ENCODE results near the gene ZNF135.

DNA sequence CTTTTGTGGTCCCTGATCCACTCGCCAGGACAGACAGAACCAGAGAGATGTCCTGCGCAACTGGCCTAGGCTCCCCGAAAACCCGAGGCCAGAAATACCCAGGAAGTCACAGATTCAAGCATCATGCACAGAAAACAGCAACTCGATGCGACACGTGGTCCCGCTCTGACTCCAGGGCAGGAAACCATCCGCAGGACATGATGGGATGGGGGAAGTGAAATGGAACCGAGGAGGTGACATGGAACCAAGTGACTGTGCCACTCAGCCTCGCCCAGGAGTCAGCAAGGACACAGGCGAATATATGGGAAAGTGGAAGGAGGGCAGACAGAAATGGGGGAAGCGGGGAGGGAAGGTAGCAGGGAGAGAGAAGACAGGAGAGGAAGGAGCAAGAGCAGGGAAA is 37.8 kb downstream of the ZNF135 start:
- TF ChIP-seq, protein P1, sequence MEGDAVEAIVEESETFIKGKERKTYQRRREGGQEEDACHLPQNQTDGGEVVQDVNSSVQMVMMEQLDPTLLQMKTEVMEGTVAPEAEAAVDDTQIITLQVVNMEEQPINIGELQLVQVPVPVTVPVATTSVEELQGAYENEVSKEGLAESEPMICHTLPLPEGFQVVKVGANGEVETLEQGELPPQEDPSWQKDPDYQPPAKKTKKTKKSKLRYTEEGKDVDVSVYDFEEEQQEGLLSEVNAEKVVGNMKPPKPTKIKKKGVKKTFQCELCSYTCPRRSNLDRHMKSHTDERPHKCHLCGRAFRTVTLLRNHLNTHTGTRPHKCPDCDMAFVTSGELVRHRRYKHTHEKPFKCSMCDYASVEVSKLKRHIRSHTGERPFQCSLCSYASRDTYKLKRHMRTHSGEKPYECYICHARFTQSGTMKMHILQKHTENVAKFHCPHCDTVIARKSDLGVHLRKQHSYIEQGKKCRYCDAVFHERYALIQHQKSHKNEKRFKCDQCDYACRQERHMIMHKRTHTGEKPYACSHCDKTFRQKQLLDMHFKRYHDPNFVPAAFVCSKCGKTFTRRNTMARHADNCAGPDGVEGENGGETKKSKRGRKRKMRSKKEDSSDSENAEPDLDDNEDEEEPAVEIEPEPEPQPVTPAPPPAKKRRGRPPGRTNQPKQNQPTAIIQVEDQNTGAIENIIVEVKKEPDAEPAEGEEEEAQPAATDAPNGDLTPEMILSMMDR (IDR thresholded peaks at IDR 0.05), result no peak
- no peak for TF ChIP-seq POLR2A (IDR thresholded peaks at IDR 0.05)
